ENCODE results near the gene TENM4. TPM values are rescaled to one million over a fixed set of nuclear protein-coding genes. Genes with fewer than 3 reads are reported as not detected.

Gene TENM4
- total RNA-seq, 4 donors from 2014 or later, result 31.4 to 44.5 (median 38.0) TPM

- DNase-seq (ENCODE audit: low spot score in 2 of 2), result no peak
- Histone ChIP-seq H3K9me3 (no peaks in the 10 kb centered on the region), H3K27me3 (no peaks in the 10 kb centered on the region), H3K36me3 (no peaks in the 10 kb centered on the region), H3K4me1 (no peaks in the 10 kb centered on the region), H3K27ac (no peak overlapping the region), H3K4me3 (no peak overlapping the region)
- 85% methylated on average over 4 of the region's 4 CpGs for WGBS
- TF ChIP-seq EP300 (IDR thresholded peaks at IDR 0.05) (no peak), POLR2AphosphoS5 (IDR thresholded peaks at IDR 0.05) (no peak), POLR2A (IDR thresholded peaks at IDR 0.05) (no peak), CTCF (IDR thresholded peaks at IDR 0.05) (no peak)
These were observed 78.5 kb downstream of the TENM4 start for GRCh38 chr11:79362206-79362757.

GRCh38 chr11:79358258-79358657, 82.6 kb downstream of the TENM4 start:
- TF ChIP-seq POLR2A (IDR thresholded peaks at IDR 0.05) (no peak), POLR2AphosphoS5 (IDR thresholded peaks at IDR 0.05) (no peak)
- WGBS, result 86% methylated on average over 5 of the region's 5 CpGs

GRCh38 chr11:79353706-79354105, 87.1 kb downstream of the TENM4 start:
- Histone ChIP-seq H3K9me3 (no peaks in the 10 kb centered on the region), H3K27ac (no peak overlapping the region), H3K27me3 (no peaks in the 10 kb centered on the region), H3K4me3 (no peak overlapping the region), H3K36me3 (no peaks in the 10 kb centered on the region), H3K4me1 (no peaks in the 10 kb centered on the region)
- TF ChIP-seq POLR2A (IDR thresholded peaks at IDR 0.05) (no peak), EP300 (IDR thresholded peaks at IDR 0.05) (no peak)
- WGBS, result 67% methylated on average over 3 of the region's 3 CpGs
- DNase-seq (ENCODE audit: low spot score in 2 of 2), result no peak

More at GRCh38 chr11:79358258-79358657, 82.6 kb downstream of the TENM4 start:
- DNase-seq (ENCODE audit: low spot score in 2 of 2), result no peak
- Histone ChIP-seq H3K9me3 (no peaks in the 10 kb centered on the region), H3K36me3 (no peaks in the 10 kb centered on the region), H3K27ac (no peak overlapping the region), H3K27me3 (no peaks in the 10 kb centered on the region), H3K4me3 (no peak overlapping the region), H3K4me1 (no peaks in the 10 kb centered on the region)

GRCh38 chr11:79352349-79352703, 88.5 kb downstream of the TENM4 start:
- Histone ChIP-seq H3K27ac (no peak overlapping the region), H3K4me1 (no peaks in the 10 kb centered on the region), H3K27me3 (no peaks in the 10 kb centered on the region), H3K9me3 (no peaks in the 10 kb centered on the region), H3K36me3 (no peaks in the 10 kb centered on the region), H3K4me3 (no peak overlapping the region)
- 34% methylated on average over 5 of the region's 5 CpGs for WGBS
- TF ChIP-seq CTCF (IDR thresholded peaks at IDR 0.05) (no peak), POLR2AphosphoS5 (IDR thresholded peaks at IDR 0.05) (no peak), EP300 (IDR thresholded peaks at IDR 0.05) (no peak), POLR2A (IDR thresholded peaks at IDR 0.05) (no peak)
- DNase-seq (ENCODE audit: low spot score in 2 of 2), result no peak

- Histone ChIP-seq H3K4me1 (no peaks in the 10 kb centered on the region), H3K36me3 (no peaks in the 10 kb centered on the region), H3K27me3 (no peaks in the 10 kb centered on the region), H3K9me3 (no peaks in the 10 kb centered on the region), H3K4me3 (no peak overlapping the region), H3K27ac (no peak overlapping the region)
- no peak for DNase-seq (ENCODE audit: low spot score in 2 of 2)
- no peak for TF ChIP-seq EP300 (IDR thresholded peaks at IDR 0.05)
- no peak for TF ChIP-seq POLR2AphosphoS5 (IDR thresholded peaks at IDR 0.05)
- no peak for TF ChIP-seq CTCF (IDR thresholded peaks at IDR 0.05)
- no peak for TF ChIP-seq POLR2A (IDR thresholded peaks at IDR 0.05)
- WGBS, result 70% methylated on average over 5 of the region's 5 CpGs
These were observed 91.7 kb downstream of the TENM4 start for GRCh38 chr11:79348976-79349682.

GRCh38 chr11:79346021-79346420, 94.8 kb downstream of the TENM4 start:
- Histone ChIP-seq H3K27me3 (no peaks in the 10 kb centered on the region), H3K9me3 (no peaks in the 10 kb centered on the region), H3K36me3 (no peaks in the 10 kb centered on the region), H3K4me1 (no peaks in the 10 kb centered on the region), H3K27ac (no peak overlapping the region), H3K4me3 (no peak overlapping the region)
- TF ChIP-seq POLR2AphosphoS5 (IDR thresholded peaks at IDR 0.05), result no peak
- no peak for TF ChIP-seq CTCF (IDR thresholded peaks at IDR 0.05)
- no peak for TF ChIP-seq POLR2A (IDR thresholded peaks at IDR 0.05)
- no peak for TF ChIP-seq EP300 (IDR thresholded peaks at IDR 0.05)
- DNase-seq (ENCODE audit: low spot score in 2 of 2), result no peak
- WGBS, result 66% methylated on average over 8 of the region's 8 CpGs
